RWPE1 (cell line): ENCODE measurements around the gene SPATA20.

Experiments
- CTCF ChIA-PET: fragments of 350-600 bp; sonication (Branson Sonifier 250); formaldehyde crosslinking; extraction: SDS; loops from one replicate; lab custom pipeline; 2021; lab: Yijun Ruan, JAX
- POLR2A ChIA-PET: fragments of 400-600 bp; formaldehyde crosslinking; extraction: SDS; loops from one replicate; lab custom pipeline; 2020; ENCODE audit warnings: antibody characterized with exemption; ENCODE audit not compliant: low non-redundant PET; lab: Yijun Ruan, JAX
- DNase-seq: peaks from one replicate; pipeline ENCODE4 v3.0.0; 2012; ENCODE audit warnings: low spot score
- H3K27ac ChIP-seq: fragments of 450-650 bp; 2 replicates; pipeline ENCODE4 v1.5.1; 2017
- CTCF ChIP-seq: fragments of 450-650 bp; conservative IDR thresholded peaks from 2 replicates; pipeline ENCODE4 v1.5.1; 2017; ENCODE audit warnings: low read depth, mild to moderate bottlenecking

The SPATA20 gene

GRCh38 chr17:50558941-50559614, 12.1 kb downstream of the SPATA20 start:
- no peak for TF ChIP-seq CTCF
- CTCF ChIA-PET, result interaction anchor here (0.7 kb wide), 1 partner anchor 8 kb away, joined by 3 read pairs; no protein-coding TSS in a partner anchor
- H3K27ac ChIP-seq, result no peak overlapping the region
- no peak for DNase-seq
- POLR2A ChIA-PET, result no interaction called here

- peak overlapping the region; percentile 56 for H3K27ac ChIP-seq
- DNase-seq, result peak; percentile 61
- ChIA-PET CTCF (interaction anchor here (0.6 to 1.1 kb wide), 3 partner anchors 9 to 159 kb away, joined by 3 to 4 read pairs (median 4); partner anchors contain the start of genes EPN3 and LUC7L3), POLR2A (no interaction called here)
- TF ChIP-seq CTCF, result no peak
Measured at GRCh38 chr17:50559674-50560184, 12.8 kb downstream of the SPATA20 start.

GRCh38 chr17:50560185-50560824, 13.3 kb downstream of the SPATA20 start, which contains the start of gene CACNA1G:
Gene CACNA1G (plus strand): TSS chr17:50560715. CDS start chr17:50561460, 745 bp downstream.
- POLR2A ChIA-PET, result no interaction called here
- TF ChIP-seq CTCF, result no peak

GRCh38 chr17:50560931-50561745, 14.2 kb downstream of the SPATA20 start:
- CTCF ChIA-PET, result interaction anchor here (0.6 to 1.1 kb wide), 4 partner anchors 29 to 133 kb away, joined by 3 to 4 read pairs (median 3); partner anchors contain the start of gene EPN3
- TF ChIP-seq CTCF, result no peak
- POLR2A ChIA-PET, result no interaction called here
- DNase-seq, result no peak
- peak overlapping the region; percentile 56; the same call in 1 of the 2 replicates for H3K27ac ChIP-seq

More at GRCh38 chr17:50560185-50560824, 13.3 kb downstream of the SPATA20 start, which contains the start of gene CACNA1G:
- H3K27ac ChIP-seq, result peak within 1 kb of the TSS; percentile 56
- DNase-seq, result peak; percentile 97
- CTCF ChIA-PET, result interaction anchor here (0.6 to 1.1 kb wide), 5 partner anchors 9 to 159 kb away, joined by 3 to 4 read pairs (median 3); partner anchors contain the start of genes EPN3 and LUC7L3

GRCh38 chr17:50561746-50562141, 14.8 kb downstream of the SPATA20 start:
- no peak for TF ChIP-seq CTCF
- ChIA-PET POLR2A (no interaction called here), CTCF (interaction anchor here (0.6 to 1.0 kb wide), 2 partner anchors 11 to 67 kb away, joined by 3 read pairs; no protein-coding TSS in a partner anchor)

More at GRCh38 chr17:50561746-50562141, 14.8 kb downstream of the SPATA20 start:
- no peak overlapping the region for H3K27ac ChIP-seq
- DNase-seq, result no peak
